GM18858 (cell line): ENCODE data around the gene LMBR1.
"Not testable (repeated sequence)": the region's sequence is repeated elsewhere in the genome, so short reads cannot be mapped to it uniquely, and the experiment has no call there.

Experiments used
- ATAC-seq: cut with Tn5 transposase; IDR thresholded peaks from one replicate; pipeline ENCODE4 v1.9.1; 2021; ENCODE audit not compliant: unreplicated experiment

LMBR1 gene

GRCh38 chr7:156803656-156804055 lies 89.3 kb downstream of the LMBR1 start:
- ATAC-seq: not testable (repeated sequence)

DNA sequence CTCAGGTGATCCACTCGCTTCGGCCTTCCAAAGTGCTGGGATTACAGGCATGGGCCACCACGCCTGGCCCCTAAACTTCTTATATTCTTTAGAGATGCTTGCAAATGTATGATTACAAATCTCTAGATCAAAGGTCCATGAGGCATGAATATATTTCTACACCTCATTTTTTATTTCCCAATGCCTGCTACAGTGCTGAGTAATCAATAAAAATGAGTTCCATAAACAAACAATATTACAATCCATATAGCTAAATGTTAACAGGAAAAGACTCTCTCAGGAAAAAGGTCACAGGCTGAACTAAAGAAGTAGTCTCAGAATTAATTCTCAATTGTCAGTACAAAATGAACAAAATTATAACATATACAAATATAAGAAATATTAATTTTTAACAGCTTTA lies 90.8 kb downstream of the LMBR1 start:
- ATAC-seq: no peak

DNA sequence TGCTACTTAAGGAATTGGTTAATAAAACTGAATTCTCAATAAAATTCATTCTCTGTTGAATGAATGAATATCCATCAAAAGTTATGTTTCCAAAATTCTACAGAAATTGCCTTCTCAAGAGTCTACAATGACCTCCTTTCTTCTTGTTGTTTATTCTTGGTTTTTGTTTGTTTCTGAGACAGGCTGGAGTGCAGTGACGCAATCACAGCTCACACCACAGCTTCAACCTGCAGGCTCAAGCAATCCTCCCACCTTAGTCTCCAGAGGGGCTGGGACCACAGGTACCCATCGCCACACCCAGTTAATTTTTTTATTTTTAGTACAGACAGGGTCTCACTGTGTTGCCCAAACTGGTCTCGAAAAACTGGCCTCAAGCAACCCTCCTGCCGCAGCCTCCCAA lies 97.6 kb downstream of the LMBR1 start:
- ATAC-seq: no peak

DNA sequence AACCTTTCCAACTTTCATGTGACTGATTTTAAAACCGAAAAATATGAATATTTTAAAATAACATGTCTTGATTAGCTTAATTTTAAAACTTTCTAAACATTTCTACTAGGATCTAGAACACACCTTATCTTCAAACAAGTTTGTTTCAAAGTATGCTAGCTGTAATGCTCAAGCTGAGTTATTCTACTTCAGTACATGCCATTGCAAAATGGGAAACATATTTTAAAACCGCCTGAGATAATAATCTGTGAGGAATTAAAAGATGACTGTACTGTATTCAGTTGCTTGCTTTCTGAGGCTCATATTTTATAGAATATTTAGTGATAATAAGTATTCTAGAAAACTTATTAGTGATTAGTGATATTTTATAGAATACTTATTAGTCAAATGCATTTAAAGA lies 99.6 kb downstream of the LMBR1 start:
- no peak for ATAC-seq

GRCh38 chr7:156792611-156793010 lies 100.4 kb downstream of the LMBR1 start:
- no peak for ATAC-seq

DNA sequence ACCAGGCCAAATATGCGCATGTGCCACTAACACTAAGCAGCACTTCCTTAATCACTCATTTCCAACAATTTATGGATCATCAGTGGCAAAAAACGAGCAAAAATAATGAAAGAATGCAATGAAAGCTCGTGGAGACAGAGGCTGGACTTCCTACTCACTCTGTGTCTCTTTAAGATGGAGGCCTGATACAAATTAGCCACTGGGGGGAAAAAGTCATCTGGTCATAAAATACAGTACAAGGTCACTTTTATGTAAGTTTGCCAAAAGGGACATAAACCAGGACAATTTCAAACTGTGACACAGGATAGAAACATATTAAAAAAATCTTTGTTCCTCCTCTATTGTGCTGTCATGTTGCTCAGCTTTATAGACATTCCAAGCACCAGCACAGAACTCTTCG lies 101.7 kb downstream of the LMBR1 start:
- ATAC-seq: no peak

DNA sequence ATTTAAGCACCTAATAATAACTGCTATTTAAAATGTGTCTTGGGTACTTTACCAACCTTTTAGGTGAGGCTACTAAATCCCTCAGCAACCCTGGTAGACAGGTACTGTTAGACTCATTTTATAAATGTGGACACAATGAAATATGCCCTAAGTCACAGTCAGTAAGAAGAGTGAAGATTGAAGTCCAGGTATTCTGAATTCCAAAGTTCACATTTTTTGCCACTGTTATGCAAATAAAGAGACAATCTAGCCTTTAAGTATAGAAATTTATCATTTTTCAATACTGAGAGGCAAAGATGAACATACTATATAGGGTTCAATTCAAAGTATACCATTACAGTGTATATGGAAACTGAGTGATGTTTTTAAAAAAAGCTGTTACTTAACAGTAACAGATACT lies 102.7 kb downstream of the LMBR1 start:
- no peak for ATAC-seq

DNA sequence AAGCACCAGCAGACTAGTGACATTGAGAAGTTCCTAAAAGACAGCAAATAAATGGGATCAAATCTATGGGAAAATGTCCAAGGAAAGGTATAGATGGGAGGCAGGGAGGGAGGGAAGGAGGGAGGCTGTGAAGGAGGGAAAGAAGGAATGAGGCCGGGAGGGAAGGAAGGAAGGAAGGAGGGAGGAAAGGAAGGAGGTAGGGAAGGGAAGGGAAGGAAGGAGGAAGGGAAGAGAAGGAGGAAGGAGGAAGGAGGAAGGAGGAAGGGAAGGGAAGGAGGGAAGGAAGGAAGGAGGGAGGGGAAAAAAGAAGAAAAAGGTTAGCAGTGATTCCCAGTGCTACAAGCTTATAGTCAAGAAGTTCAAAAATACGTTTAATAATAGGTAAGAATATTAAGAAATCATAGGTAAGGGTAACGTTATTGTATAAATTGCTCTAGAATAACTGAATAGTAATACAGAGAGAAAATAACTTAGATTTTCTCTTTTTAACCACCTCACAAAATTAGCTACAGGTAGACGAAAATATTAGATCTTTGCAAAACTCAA lies 106.9 kb downstream of the LMBR1 start:
- ATAC-seq: no peak

- no peak for ATAC-seq
These were observed 109.1 kb downstream of the LMBR1 start for GRCh38 chr7:156783864-156784263.

GRCh38 chr7:156781972-156782371 lies 111.0 kb downstream of the LMBR1 start:
- ATAC-seq: no peak

DNA sequence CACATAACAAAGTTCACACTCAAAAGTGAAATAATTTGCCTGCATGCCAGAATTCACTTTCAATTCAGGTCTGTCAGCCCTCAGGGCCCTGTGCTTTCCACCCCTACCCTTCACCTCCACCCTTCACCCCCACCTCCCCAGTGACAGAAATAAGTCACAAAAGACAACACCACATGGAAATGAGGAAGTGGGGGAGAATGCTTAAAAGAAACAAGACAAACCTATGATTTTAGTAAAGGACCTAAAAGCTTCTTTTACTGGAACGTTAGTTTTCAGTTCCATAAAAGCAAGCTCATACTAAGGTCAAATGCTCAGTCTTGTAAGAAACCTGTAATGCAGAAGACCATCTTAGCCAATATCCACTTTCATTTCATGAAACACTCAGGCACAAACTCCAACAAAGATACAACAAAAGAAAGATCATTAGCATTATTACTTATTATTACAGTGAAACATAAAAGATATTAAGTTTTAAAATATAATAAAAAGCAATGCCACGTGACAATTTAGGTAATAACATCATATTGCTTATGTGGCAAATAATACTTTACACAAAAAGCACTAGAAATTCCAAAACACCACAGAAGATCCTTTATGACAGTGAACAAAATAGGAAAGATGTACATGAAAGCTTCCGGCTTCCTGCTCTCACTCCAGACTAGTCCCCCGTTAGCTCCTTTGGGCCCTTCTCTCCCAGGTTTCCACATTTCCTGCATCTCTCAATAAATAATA lies 112.1 kb downstream of the LMBR1 start:
- peak; percentile 87 for ATAC-seq

DNA sequence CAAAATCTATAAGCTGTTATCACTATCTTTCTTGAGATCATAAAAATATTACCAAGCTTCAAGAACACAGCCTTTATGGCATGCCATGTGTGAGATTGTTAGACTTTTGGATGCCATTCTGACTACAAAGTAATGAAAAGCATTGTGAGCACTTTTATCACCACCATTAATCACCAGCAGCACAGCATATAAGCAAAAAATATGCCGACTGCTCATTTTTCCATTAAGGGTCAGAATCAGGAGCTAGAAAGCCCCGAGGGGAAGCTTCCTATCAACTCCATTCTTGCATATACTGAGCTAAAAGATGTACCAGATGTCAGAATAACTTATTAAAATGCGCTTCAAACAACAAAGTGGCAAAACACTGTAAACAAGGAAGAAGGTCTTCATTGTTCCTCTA lies 114.3 kb downstream of the LMBR1 start:
- no peak for ATAC-seq

- no peak for ATAC-seq
These were observed 114.8 kb downstream of the LMBR1 start for GRCh38 chr7:156778201-156778600.

GRCh38 chr7:156777364-156778069 lies 115.5 kb downstream of the LMBR1 start:
- no peak for ATAC-seq

GRCh38 chr7:156776527-156776926 lies 116.5 kb downstream of the LMBR1 start:
- ATAC-seq: no peak

GRCh38 chr7:156773966-156774365 lies 119.0 kb downstream of the LMBR1 start:
- peak; percentile 66 for ATAC-seq

DNA sequence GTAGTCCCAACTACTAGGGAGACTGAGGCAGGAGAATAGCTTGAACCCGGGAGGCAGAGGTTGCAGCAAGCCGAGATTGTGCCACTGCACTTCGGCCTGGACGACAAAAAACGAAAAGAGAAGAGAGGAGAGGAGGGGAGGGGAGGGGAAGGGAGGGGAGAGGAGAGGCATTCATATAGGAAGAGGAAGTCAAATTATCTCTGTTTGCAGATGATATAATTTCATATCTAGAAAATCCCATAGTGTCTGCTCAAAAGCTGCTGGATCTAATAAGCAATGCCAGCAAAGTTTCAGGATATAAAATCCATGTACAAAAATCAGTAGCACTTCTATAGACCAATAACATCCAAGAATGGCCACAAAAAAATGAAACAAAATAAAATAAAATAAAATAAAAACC lies 120.3 kb downstream of the LMBR1 start:
- no peak for ATAC-seq

DNA sequence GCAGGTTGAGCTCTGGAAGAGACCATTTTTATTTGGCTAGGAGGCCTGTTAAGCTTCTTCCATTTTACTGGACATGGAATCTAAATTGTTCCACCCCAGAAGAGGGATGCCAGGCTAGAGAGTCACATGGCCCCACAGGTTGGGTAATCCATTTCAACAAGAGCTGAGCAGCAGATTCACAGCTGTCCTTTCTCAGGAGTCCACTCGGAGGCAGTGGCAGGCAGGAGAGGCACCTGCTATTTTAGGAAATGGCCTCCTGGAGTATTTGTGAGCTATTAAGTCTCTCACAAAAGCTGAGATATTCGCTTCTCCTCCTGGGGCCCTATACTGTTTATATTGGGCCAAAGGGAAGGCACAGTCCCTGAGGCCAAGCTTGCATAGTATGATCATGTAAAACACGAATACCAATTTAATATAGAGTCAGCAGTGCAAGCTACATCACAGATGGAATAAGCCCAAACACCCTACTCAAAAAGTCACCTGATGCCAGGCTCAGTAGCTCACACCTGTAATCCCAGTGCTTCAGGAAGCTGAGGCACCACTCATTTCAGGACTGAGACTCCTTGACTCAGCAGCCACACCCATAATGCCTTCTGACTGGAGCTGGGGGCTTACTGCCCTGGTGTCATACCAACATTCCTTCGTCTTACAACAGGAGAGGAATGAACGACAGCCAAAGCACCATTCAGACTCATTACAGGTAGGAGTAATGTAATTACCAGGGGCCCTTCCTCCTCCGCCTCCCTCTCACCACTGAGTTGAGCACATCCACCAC lies 124.1 kb downstream of the LMBR1 start:
- no peak for ATAC-seq

GRCh38 chr7:156766666-156767065 lies 126.3 kb downstream of the LMBR1 start:
- ATAC-seq: no peak

- ATAC-seq: no peak
These were observed 126.9 kb downstream of the LMBR1 start for GRCh38 chr7:156765901-156766656.

GRCh38 chr7:156764766-156765165 lies 128.2 kb downstream of the LMBR1 start:
- ATAC-seq: no peak
